Natural killer cell (primary cell): ENCODE measurements around the gene SYNDIG1. TPM values are rescaled to one million over a fixed set of nuclear protein-coding genes. Genes with fewer than 3 reads are reported as not detected.

Experiments
- ATAC-seq, 3 donors: fragments of 150-1000 bp in 2 of 3; fragments of 200-7000 bp in 1 of 3; cut with Tn5 transposase; 1 replicate in 1 of 3; 2 replicates in 2 of 3; pipeline ENCODE4 v1.10.0; 2021; ENCODE audit warnings: mild to moderate bottlenecking in 2 of 3, moderate library complexity in 2 of 3
- DNase-seq, 2 donors: peaks; one replicate each; pipeline versions ENCODE4 v3.0.0 to v3.0.0-alpha.2; 2013 to 2021; ENCODE audit warnings: mixed read lengths in 1 of 2
- H3K27ac ChIP-seq: one replicate; pipeline ENCODE4 v1.5.1; 2013; ENCODE audit warnings: mild to moderate bottlenecking, low read length
- H3K27me3 ChIP-seq: one replicate; pipeline ENCODE4 v1.6.1; 2013; ENCODE audit warnings: low read length; ENCODE audit not compliant: control insufficient read depth, insufficient read depth
- H3K36me3 ChIP-seq: one replicate; pipeline ENCODE4 v1.6.1; 2013; ENCODE audit warnings: low read length; ENCODE audit not compliant: control insufficient read depth, insufficient read depth
- H3K4me1 ChIP-seq: one replicate; pipeline ENCODE4 v1.6.1; 2013; ENCODE audit warnings: low read length; ENCODE audit not compliant: control insufficient read depth, insufficient read depth
- H3K4me3 ChIP-seq: one replicate; pipeline ENCODE4 v1.5.1; 2013; ENCODE audit warnings: low read length
- H3K9me3 ChIP-seq: one replicate; pipeline ENCODE4 v1.6.1; 2013; ENCODE audit warnings: low read length; ENCODE audit not compliant: control insufficient read depth, insufficient read depth
- H3K27ac Mint-ChIP-seq, 2 donors: one replicate each; pipeline ENCODE4 v1.8.0; 2022; ENCODE audit warnings: mild to moderate bottlenecking in 2 of 2, mixed read lengths in 2 of 2, moderate library complexity in 1 of 2
- H3K27me3 Mint-ChIP-seq, 2 donors: one replicate each; pipeline ENCODE4 v1.8.0; 2022; ENCODE audit warnings: low read depth in 2 of 2, mixed read lengths in 2 of 2
- H3K36me3 Mint-ChIP-seq: one replicate; pipeline ENCODE4 v1.8.0; 2022; ENCODE audit warnings: mixed read lengths
- H3K4me1 Mint-ChIP-seq, 2 donors: one replicate each; pipeline ENCODE4 v1.8.0; 2022; ENCODE audit warnings: mixed read lengths in 2 of 2
- H3K4me3 Mint-ChIP-seq: one replicate; pipeline ENCODE4 v1.8.0; 2022; ENCODE audit warnings: mild to moderate bottlenecking, moderate library complexity, mixed read lengths
- H3K9me3 Mint-ChIP-seq, 2 donors: one replicate each; pipeline ENCODE4 v1.8.0; 2022; ENCODE audit warnings: mixed read lengths in 2 of 2
- CTCF ChIP-seq: fragments of 200-600 bp; IDR thresholded peaks from one replicate; pipeline ENCODE4 v1.8.0; 2022; ENCODE audit warnings: antibody characterized with exemption
- WGBS: methylation state at CpG from one replicate; pipeline ENCODE4 v1.1.7; 2013; ENCODE audit warnings: missing lambda C conversion rate; ENCODE audit not compliant: insufficient coverage; 5-methylcytosine and 5-hydroxymethylcytosine counted together
- intact Hi-C: fragments of 100-400 bp; cut with micrococcal nuclease; formaldehyde crosslinking; loops from one replicate; pipeline ENCODE4 v1.14.2; 2022
- total RNA-seq, 4 donors: library from RNA; stranded (reverse); fragments of 120-200 nt in 1 of 4; gene quantifications; one replicate each; pipeline versions ENCODE4 v1.2.3 to v1.2.4, GENCODE V29; 2013 to 2022

Gene SYNDIG1
- total RNA-seq, 3 donors from 2014 or later (not counting 1 experiment from before 2014, with no cell fraction given) = not detected

- no peaks in the 10 kb centered on the region for H3K4me1 Mint-ChIP-seq
- no peak for TF ChIP-seq CTCF
- no peaks in the 10 kb centered on the region for H3K9me3 Mint-ChIP-seq
- H3K9me3 ChIP-seq = no peaks in the 10 kb centered on the region
- DNase-seq (no peak), ATAC-seq (no peak)
- no peak overlapping the region for H3K27ac Mint-ChIP-seq
- intact Hi-C loops = no loop called here
- H3K4me3 ChIP-seq = no peak overlapping the region
- H3K27me3 Mint-ChIP-seq = peaks cover 0 to 3% of the 10 kb centered on the region in 2 donors
- no peak overlapping the region for H3K27ac ChIP-seq
- no peaks in the 10 kb centered on the region for H3K27me3 ChIP-seq
- H3K36me3 ChIP-seq = no peaks in the 10 kb centered on the region
- no peaks in the 10 kb centered on the region for H3K36me3 Mint-ChIP-seq
- WGBS = 78% methylated on average over 8 of the region's 8 CpGs
- H3K4me3 Mint-ChIP-seq = no peak overlapping the region
- no peaks in the 10 kb centered on the region for H3K4me1 ChIP-seq
Measured at GRCh38 chr20:24662322-24662721, 192.9 kb downstream of the SYNDIG1 start.

GRCh38 chr20:24662752-24663365 is 193.4 kb downstream of the SYNDIG1 start:
- 80% methylated on average over 11 of the region's 11 CpGs for WGBS
- H3K9me3 Mint-ChIP-seq = no peaks in the 10 kb centered on the region
- intact Hi-C loops = no loop called here
- H3K4me1 Mint-ChIP-seq = no peaks in the 10 kb centered on the region
- Histone ChIP-seq H3K4me3 (no peak overlapping the region), H3K27ac (no peak overlapping the region), H3K27me3 (no peaks in the 10 kb centered on the region), H3K9me3 (no peaks in the 10 kb centered on the region), H3K36me3 (no peaks in the 10 kb centered on the region), H3K4me1 (no peaks in the 10 kb centered on the region)
- H3K27ac Mint-ChIP-seq = no peak overlapping the region
- DNase-seq = no peak
- H3K27me3 Mint-ChIP-seq = peaks cover 0 to 3% of the 10 kb centered on the region in 2 donors
- no peak overlapping the region for H3K4me3 Mint-ChIP-seq
- ATAC-seq = no peak
- H3K36me3 Mint-ChIP-seq = no peaks in the 10 kb centered on the region
- no peak for TF ChIP-seq CTCF

GRCh38 chr20:24663496-24663895 is 194.1 kb downstream of the SYNDIG1 start:
- no peak overlapping the region for H3K4me3 ChIP-seq
- 95% methylated on average over 6 of the region's 6 CpGs for WGBS
- TF ChIP-seq CTCF = no peak

More at GRCh38 chr20:24663496-24663895, 194.1 kb downstream of the SYNDIG1 start:
- Mint-ChIP-seq H3K27me3 (peaks cover 0 to 3% of the 10 kb centered on the region in 2 donors), H3K36me3 (no peaks in the 10 kb centered on the region), H3K4me1 (no peaks in the 10 kb centered on the region), H3K9me3 (no peaks in the 10 kb centered on the region), H3K4me3 (no peak overlapping the region), H3K27ac (no peak overlapping the region)
- no peaks in the 10 kb centered on the region for H3K4me1 ChIP-seq
- no peak for DNase-seq
- H3K27me3 ChIP-seq = no peaks in the 10 kb centered on the region
- no peaks in the 10 kb centered on the region for H3K9me3 ChIP-seq
- no peaks in the 10 kb centered on the region for H3K36me3 ChIP-seq
- H3K27ac ChIP-seq = no peak overlapping the region
- no peak for ATAC-seq
- intact Hi-C loops = no loop called here
